Measurements from ENCODE around the gene CNTRL.
"Not testable (repeated sequence)": the region's sequence is repeated elsewhere in the genome, so short reads cannot be mapped to it uniquely, and the experiment has no call there.

Gene CNTRL

GRCh38 chr9:121071370-121071755 lies 3.4 kb upstream of the CNTRL start:
- DNase-seq: no peak

GRCh38 chr9:121071756-121072421 lies 2.9 kb upstream of the CNTRL start:
- no peak for DNase-seq

- no peak for DNase-seq
Measured at GRCh38 chr9:121073038-121073437, 1.7 kb upstream of the CNTRL start.

- peak; percentile 9 for DNase-seq
Measured at GRCh38 chr9:121075251-121076036, 689 bp downstream of the CNTRL start.

GRCh38 chr9:121082075-121082474 lies 7.3 kb downstream of the CNTRL start:
- no peak for DNase-seq

GRCh38 chr9:121085661-121086060 lies 10.9 kb downstream of the CNTRL start:
- no peak for DNase-seq

GRCh38 chr9:121088576-121088975 lies 13.8 kb downstream of the CNTRL start:
- no peak for DNase-seq

GRCh38 chr9:121090743-121091142 lies 16.0 kb downstream of the CNTRL start:
- DNase-seq: not testable (repeated sequence)

- no peak for DNase-seq
Measured at GRCh38 chr9:121095057-121095456, 20.3 kb downstream of the CNTRL start.

GRCh38 chr9:121098567-121099198 lies 23.9 kb downstream of the CNTRL start:
- DNase-seq: no peak

GRCh38 chr9:121104054-121104453 lies 29.3 kb downstream of the CNTRL start:
- DNase-seq: not testable (repeated sequence)

GRCh38 chr9:121105531-121105930 lies 30.8 kb downstream of the CNTRL start:
- no peak for DNase-seq

GRCh38 chr9:121107029-121107428 lies 32.3 kb downstream of the CNTRL start:
- DNase-seq: no peak

GRCh38 chr9:121107881-121108280 lies 33.1 kb downstream of the CNTRL start:
- DNase-seq: no peak

- no peak for DNase-seq
Measured at GRCh38 chr9:121115466-121115865, 40.7 kb downstream of the CNTRL start.

GRCh38 chr9:121118266-121118665 lies 43.5 kb downstream of the CNTRL start:
- DNase-seq: no peak

GRCh38 chr9:121120386-121120785 lies 45.6 kb downstream of the CNTRL start:
- DNase-seq: no peak

- peak; percentile 88 for DNase-seq
Measured at GRCh38 chr9:121121582-121122087, 46.9 kb downstream of the CNTRL start.

- no peak for DNase-seq
Measured at GRCh38 chr9:121122246-121123032, 47.7 kb downstream of the CNTRL start.

- DNase-seq: no peak
Measured at GRCh38 chr9:121123816-121124535, 49.2 kb downstream of the CNTRL start.

GRCh38 chr9:121125590-121125989 lies 50.8 kb downstream of the CNTRL start:
- DNase-seq: no peak

GRCh38 chr9:121129384-121129783 lies 54.6 kb downstream of the CNTRL start:
- DNase-seq: not testable (repeated sequence)
